ENCODE data around the gene GJA4.

- TF ChIP-seq GATA2 (IDR thresholded peaks at IDR 0.05; ENCODE audit: low read depth, low read length): no peak
- no peak for TF ChIP-seq GATA3 (IDR thresholded peaks at IDR 0.05; ENCODE audit: low read depth, low read length)
Measured at GRCh38 chr1:34761776-34762307, 31.0 kb upstream of the GJA4 start.

Measured in SH-SY5Y (cell line).